ENCODE measurements around the gene CFAP77.
A peak's percentile ranks its signal among the peaks of the same experiment; 100 is the strongest.

Gene CFAP77

DNA sequence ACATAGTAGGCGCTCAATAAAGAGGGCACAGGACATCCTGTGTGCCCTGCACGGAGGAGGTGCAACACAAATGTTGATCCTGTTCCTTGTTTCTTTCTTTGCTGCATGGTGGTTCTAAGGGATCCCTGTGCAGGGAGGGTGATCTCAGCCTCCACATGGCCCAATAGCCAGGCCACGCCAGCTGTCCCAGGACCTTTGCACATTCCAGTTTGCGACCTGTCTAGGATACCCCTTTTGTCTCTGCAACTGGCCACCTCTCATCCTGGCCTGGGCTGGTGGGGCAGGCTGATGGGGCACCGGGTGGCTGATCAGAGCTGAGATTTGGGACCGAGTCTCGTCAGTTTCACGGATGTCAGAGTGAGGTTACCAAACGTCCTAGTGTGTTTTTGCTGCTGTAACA, 79.5 kb downstream of the CFAP77 start:
- DNase-seq (ENCODE audit: low read depth) = no peak

GRCh38 chr9:132494857-132495256, 84.8 kb downstream of the CFAP77 start:
- DNase-seq (ENCODE audit: low read depth) = peak; percentile 5

- no peak for DNase-seq (ENCODE audit: low read depth)
Observed at GRCh38 chr9:132497731-132498130, 87.7 kb downstream of the CFAP77 start.

DNA sequence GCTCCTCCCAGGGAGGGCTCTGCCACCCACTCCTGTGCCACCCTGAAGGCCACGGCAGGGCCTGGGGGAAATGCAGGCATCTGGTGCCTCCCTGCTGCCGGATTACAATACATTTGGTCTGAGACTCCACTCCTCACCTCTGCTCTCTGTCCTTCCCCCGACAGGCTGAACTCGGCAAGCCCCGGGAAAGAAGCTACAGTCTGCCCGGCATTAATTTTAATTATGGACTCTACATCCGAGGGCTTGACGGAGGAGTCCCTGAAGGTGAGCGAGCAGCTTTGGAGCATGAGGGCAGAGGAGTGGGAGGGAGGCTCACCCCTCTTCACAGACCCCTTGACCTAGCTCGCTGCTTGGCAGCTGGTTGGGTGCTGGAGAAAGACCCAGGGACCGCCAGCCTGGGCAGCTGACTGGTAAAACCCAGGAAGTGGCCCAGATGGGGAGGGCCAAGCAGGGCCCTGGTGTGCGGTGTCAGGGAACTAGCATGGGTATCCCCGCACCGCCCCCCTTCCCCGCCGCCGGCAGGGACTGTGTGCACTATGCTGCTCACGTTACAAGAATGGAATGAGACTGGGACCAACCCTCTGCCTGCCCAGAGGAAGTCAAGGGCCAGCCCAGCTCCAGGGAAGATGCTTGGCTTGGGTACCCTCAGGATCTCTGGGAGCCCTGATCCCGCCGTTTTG, 88.7 kb downstream of the CFAP77 start:
- no peak for DNase-seq (ENCODE audit: low read depth)

DNA sequence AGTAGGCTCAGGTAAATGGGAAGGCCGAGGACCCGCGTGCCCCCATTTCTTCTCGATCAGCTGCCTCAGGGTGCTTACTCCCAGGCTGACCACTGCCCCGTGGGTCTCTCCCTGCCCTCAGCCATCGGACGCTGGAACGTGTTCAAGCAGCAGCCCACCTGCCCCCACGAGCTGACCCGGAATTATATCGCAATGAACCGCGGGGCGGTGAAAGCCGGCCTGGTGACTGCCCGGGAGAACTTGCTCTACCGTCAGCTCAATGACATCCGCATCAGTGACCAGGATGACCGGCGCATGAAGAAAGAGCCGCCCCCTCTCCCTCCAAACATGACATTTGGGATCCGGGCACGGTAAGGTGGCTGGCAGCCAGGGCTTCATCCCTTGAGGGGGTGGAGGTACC, 89.2 kb downstream of the CFAP77 start:
- DNase-seq (ENCODE audit: low read depth) = no peak

- no peak for DNase-seq (ENCODE audit: low read depth)
Observed at GRCh38 chr9:132500193-132500592, 90.2 kb downstream of the CFAP77 start.

GRCh38 chr9:132502480-132502879, 92.5 kb downstream of the CFAP77 start:
- DNase-seq (ENCODE audit: low read depth) = no peak

- DNase-seq (ENCODE audit: low read depth) = no peak
Observed at GRCh38 chr9:132503116-132503515, 93.1 kb downstream of the CFAP77 start.

- no peak for DNase-seq (ENCODE audit: low read depth)
Observed at GRCh38 chr9:132504488-132504887, 94.5 kb downstream of the CFAP77 start.

DNA sequence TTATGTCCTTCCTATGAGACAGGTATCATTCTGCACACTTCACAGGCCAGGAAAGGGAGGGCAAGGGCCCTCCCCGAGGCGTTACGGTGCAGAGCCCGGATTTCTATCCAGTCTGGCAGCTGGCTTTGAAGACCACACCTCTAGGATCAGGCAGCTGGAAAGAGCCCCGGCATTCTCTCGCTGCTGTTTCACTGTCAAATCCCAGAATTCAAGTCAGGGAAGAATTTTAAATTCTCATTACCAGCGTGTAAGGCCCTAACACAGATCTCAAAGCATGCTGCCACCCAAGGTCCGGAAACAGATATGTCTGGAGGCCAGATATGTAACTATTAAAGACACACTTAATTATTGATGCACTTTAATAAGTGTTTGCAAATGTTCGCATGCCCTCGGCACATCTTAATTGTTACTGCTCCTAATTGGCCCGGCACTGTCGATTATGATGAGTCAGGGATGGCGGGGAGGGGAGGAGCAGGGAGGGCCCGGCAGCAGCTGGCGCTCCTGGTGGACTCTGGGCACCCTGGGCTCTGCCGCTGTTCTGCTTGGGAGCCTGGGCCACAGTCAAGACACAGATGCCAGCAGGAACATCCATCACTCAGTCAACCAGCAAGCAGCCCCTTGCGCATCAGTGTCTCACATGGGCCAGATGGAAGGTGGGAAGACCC, 96.1 kb downstream of the CFAP77 start:
- no peak for DNase-seq (ENCODE audit: low read depth)

GRCh38 chr9:132506977-132507669, 97.1 kb downstream of the CFAP77 start:
- no peak for DNase-seq (ENCODE audit: low read depth)

GRCh38 chr9:132507670-132508469, 97.9 kb downstream of the CFAP77 start:
- DNase-seq (ENCODE audit: low read depth) = peak; percentile 42

DNA sequence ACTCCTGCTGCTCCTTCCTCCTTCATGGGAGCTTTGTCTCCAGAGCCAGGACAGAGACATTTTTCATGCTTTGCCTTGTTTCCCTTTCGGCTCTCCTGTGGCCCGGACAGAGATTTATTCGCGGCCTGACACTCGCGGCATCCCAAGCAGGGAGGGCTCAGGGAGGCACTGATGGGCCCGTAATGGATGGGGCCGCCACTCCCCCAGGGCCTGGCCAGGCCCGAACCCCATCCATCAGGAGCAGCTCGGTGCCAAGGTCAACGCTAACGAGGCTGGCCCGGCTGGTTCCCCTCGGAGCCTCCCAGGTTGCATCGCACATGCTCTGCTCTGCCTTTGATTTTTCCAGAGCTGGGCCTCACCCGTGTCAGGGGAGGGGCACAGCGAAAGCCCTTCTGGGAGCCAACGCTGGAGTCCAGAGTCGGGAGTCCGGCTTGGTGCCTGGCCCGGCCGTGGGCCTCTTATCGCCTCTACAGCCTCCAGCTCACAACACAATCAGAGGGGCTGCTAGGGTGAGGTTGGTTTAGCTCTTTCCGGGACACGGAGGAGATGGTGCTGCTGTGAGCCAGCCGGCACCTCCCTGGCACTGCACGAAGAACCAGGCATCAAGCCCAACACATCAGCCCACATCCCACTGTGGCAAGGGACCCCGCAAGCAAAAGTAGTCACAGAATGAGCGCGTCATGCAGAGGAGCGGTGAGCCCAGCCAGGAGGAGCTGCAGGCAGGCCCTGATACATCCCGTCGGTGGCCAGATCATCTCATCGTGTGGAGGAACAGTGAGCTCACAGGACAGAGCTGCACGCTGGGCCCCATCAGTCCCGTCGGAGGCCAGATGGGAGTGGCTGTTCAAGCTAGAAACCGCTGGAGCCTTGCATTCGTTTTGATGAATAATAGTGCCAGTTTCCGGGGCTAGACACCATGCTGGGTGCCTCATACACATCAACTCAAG, 100.2 kb downstream of the CFAP77 start:
- DNase-seq (ENCODE audit: low read depth) = no peak

DNA sequence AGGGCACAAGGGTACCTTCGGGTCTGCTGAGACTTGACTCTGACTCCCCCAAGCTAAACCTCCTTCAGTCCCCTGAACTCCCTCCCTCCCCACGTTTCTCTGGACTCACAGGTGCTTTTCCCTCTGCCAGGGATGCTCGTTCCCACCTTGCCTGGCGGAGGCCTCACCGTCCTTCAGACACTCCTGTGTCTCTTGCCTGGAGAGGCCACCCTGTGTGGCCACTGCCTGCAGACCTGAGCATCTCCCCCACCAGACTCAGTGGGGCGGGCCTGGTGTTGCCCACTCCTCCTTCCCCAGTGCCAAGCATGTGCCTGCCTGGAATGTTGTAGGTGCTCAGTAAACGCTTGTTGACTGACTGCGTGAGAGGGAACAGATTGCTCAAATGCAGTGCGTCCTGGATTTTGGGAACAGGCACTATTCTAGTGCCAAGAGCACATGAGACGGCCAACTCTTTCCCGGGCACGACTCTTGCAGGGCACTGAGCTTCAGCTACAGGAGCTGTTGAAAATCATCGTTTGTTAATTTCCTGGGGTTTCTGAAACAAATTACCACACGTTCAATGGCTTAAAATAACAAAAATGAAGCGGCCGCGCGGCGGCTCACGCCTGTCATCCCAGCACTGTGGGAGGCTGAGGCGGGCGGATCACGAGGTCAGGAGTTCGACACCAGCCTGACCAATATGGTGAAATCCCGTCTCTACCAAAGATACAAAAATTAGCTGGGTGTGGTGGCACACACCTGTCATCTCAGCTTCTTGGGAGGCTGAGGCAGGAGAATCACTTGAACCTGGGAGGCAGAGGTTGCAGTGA, 101.4 kb downstream of the CFAP77 start:
- no peak for DNase-seq (ENCODE audit: low read depth)

- DNase-seq (ENCODE audit: low read depth) = no peak
Observed at GRCh38 chr9:132513416-132513815, 103.4 kb downstream of the CFAP77 start.

- no peak for DNase-seq (ENCODE audit: low read depth)
Observed at GRCh38 chr9:132514011-132514744, 104.2 kb downstream of the CFAP77 start.

- no peak for DNase-seq (ENCODE audit: low read depth)
Observed at GRCh38 chr9:132514821-132515220, 104.8 kb downstream of the CFAP77 start.

GRCh38 chr9:132516301-132516700, 106.3 kb downstream of the CFAP77 start:
- DNase-seq (ENCODE audit: low read depth) = no peak

DNA sequence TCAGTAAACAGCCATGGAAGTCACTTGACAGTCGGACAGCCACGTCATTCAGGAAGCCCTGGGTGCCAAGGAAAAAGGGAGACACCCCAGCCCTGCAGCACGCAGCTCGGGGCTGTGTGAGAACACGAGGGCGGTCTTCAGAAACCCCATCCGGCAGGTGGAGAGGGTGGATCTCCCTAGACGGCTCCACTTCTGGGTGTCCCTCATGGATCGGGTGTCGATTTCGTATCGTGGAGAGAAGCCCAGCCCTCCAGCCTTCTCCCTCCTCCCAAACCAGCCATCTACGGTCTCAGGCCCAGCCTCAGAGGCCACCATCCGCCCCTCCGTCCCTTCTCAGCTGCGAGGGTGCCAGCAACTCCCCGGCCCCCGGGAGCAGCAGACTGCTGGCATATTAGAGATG, 106.9 kb downstream of the CFAP77 start:
- no peak for DNase-seq (ENCODE audit: low read depth)
